Endodermal cell (in vitro differentiated cells): ENCODE measurements around the gene CAMK1. TPM values are rescaled to one million over a fixed set of nuclear protein-coding genes. Genes with fewer than 3 reads are reported as not detected.

Experiments used
- DNase-seq: peaks from one replicate; pipeline ENCODE4 v3.0.0-alpha.2; 2017
- H3K27ac ChIP-seq: 2 replicates; pipeline ENCODE4 v1.5.1; 2013; ENCODE audit warnings: mild to moderate bottlenecking, low read depth, low read length, moderate library complexity
- H3K27me3 ChIP-seq: 2 replicates; pipeline ENCODE4 v1.6.1; 2013; ENCODE audit warnings: mild to moderate bottlenecking, low read length, moderate library complexity; ENCODE audit not compliant: insufficient read depth, control insufficient read depth, poor library complexity, severe bottlenecking
- H3K36me3 ChIP-seq: 2 replicates; pipeline ENCODE4 v1.7.0; 2013; ENCODE audit warnings: mild to moderate bottlenecking, low read length, moderate library complexity; ENCODE audit not compliant: control insufficient read depth, insufficient read depth
- H3K4me1 ChIP-seq: one replicate; pipeline ENCODE4 v1.7.0; 2013; ENCODE audit warnings: low read length; ENCODE audit not compliant: control insufficient read depth, insufficient read depth
- H3K4me3 ChIP-seq: 2 replicates; pipeline ENCODE4 v1.5.1; 2013; ENCODE audit warnings: mild to moderate bottlenecking, low read length, moderate library complexity
- H3K9ac ChIP-seq: 2 replicates; pipeline ENCODE4 v1.6.1; 2013; ENCODE audit warnings: mild to moderate bottlenecking, low read length, moderate library complexity; ENCODE audit not compliant: poor library complexity, severe bottlenecking; ENCODE audit errors: extremely low read depth
- H3K9me3 ChIP-seq: 2 replicates; pipeline ENCODE4 v1.6.1; 2013; ENCODE audit warnings: mild to moderate bottlenecking, low read length, moderate library complexity; ENCODE audit not compliant: control insufficient read depth
- H3K27ac Mint-ChIP-seq: 2 replicates; pipeline ENCODE4 v1.8.0; 2020; ENCODE audit warnings: mixed read lengths
- H3K27me3 Mint-ChIP-seq: 2 replicates; pipeline ENCODE4 v1.8.0; 2021; ENCODE audit warnings: mild to moderate bottlenecking, mixed read lengths; ENCODE audit not compliant: insufficient read depth
- H3K36me3 Mint-ChIP-seq: 2 replicates; pipeline ENCODE4 v1.8.0; 2020; ENCODE audit warnings: low read depth, mixed read lengths
- H3K4me1 Mint-ChIP-seq: 2 replicates; pipeline ENCODE4 v1.8.0; 2020; ENCODE audit warnings: mixed read lengths
- H3K4me3 Mint-ChIP-seq: 2 replicates; pipeline ENCODE4 v1.8.0; 2020; ENCODE audit warnings: mild to moderate bottlenecking, moderate library complexity, mixed read lengths
- H3K9me3 Mint-ChIP-seq: 2 replicates; pipeline ENCODE4 v1.8.0; 2020; ENCODE audit warnings: mild to moderate bottlenecking, mixed read lengths
- WGBS, 2 experiments: methylation state at CpG; one replicate each; pipeline versions ENCODE4 v1.1.5 to v1.1.7; 2013; ENCODE audit warnings: missing lambda C conversion rate in 2 of 2, mixed read lengths in 1 of 2; ENCODE audit not compliant: insufficient coverage in 1 of 2, insufficient read length in 1 of 2; 5-methylcytosine and 5-hydroxymethylcytosine counted together
- total RNA-seq, 2 donors: library from RNA; stranded (reverse); fragmentation: NEBNext Ultra II Directional in 1 of 2; extraction: Animal tissue kit (Norgen Biotek cat#: 25700) in 1 of 2; gene quantifications; 2 replicates in 1 of 2; 3 replicates in 1 of 2; pipeline ENCODE4 v1.2.1, GENCODE V29; 2021
- TF ChIP-seq, protein P1 (sequence below): fragments of 200-600 bp; sonication (generic); conservative IDR thresholded peaks from 2 replicates; pipeline ENCODE4 v1.5.0; 2021; ENCODE audit warnings: antibody characterized with exemption, mild to moderate bottlenecking

Gene CAMK1
- total RNA-seq, 2 donors from 2014 or later = 10.1 to 13.3 TPM

DNA sequence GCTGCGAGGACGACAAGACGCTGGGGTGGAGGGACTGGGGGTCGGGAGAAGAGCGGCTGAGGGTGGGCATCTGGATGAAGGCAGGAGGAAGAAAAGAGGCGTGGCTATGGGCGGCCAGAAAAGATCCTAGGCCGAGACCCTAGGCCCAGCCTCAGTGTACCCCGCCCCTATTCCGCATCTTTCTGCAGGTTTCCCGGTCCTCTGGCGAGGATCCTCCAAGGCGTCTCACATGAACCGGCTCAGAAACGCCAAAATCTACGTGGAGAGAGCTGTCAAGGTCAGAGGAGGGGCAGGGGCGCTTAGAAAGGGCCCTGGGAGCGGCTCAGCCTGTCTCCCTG lies 40.7 kb upstream of the CAMK1 start:
- H3K27ac Mint-ChIP-seq = no peak overlapping the region

DNA sequence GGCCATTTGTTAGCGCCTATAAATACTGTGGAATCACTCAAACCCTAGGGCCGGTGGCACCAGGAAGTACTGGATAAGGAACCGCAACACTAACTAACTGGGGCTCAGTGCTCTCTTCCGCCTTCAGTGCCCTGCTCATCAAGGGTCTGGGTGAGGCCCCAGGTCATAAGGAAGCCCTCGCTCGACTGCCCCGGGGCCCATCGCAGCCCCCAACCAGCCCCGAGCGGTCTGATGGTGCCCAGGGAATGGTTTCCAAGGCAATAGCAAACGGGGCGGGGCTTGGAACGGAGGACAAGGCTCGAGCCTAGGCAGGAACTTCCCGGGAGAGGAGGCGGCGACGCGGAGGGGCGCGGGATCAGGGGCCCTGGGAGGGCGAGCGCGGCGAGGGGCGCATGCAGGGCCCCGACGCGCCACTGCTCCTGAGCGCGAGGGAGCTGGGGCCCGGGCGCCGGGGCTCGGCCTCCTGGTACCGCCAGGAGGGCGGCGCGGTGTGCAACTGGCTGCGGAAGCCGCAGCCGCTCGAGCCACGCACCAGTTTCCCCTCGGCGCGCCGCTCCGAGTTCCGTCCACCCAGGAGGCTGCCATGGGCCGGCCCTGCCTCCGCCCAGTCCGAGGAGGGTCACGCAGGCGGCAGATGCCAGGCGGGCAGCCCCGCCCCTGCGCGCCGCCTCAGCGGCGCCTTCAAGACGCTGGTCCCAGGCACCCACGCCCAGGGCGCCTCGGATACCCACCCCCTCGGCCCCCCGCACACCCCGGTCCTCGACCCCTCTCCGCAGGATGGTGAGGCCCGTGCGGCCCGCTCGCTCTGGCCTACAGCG lies 40.1 kb upstream of the CAMK1 start, which contains the start of gene TTLL3:
Gene TTLL3 (plus strand): TSS at position 648 of the 818 bp plus-strand sequence. CDS start 400 bp downstream, outside the sequence.
- Mint-ChIP-seq H3K27me3 (peaks cover 17% of the 10 kb centered on the region), H3K36me3 (peaks cover 27% of the 10 kb centered on the region), H3K4me1 (peaks cover 8% of the 10 kb centered on the region), H3K9me3 (no peaks in the 10 kb centered on the region), H3K27ac (peak within 1 kb of the TSS; percentile 50), H3K4me3 (peak within 1 kb of the TSS; percentile 61)
- peak; percentile 91 for DNase-seq
- Histone ChIP-seq H3K36me3 (peaks cover 33% of the 10 kb centered on the region), H3K27me3 (peaks cover 6% of the 10 kb centered on the region), H3K9ac (peak within 1 kb of the TSS; percentile 39), H3K9me3 (no peaks in the 10 kb centered on the region), H3K4me3 (peak within 1 kb of the TSS; percentile 71), H3K27ac (peak within 1 kb of the TSS; percentile 71), H3K4me1 (peaks cover 3% of the 10 kb centered on the region)
- WGBS, 2 experiments = 3 to 4% methylated on average over 35 to 76 of the region's 76 CpGs
- TF ChIP-seq, protein P1, sequence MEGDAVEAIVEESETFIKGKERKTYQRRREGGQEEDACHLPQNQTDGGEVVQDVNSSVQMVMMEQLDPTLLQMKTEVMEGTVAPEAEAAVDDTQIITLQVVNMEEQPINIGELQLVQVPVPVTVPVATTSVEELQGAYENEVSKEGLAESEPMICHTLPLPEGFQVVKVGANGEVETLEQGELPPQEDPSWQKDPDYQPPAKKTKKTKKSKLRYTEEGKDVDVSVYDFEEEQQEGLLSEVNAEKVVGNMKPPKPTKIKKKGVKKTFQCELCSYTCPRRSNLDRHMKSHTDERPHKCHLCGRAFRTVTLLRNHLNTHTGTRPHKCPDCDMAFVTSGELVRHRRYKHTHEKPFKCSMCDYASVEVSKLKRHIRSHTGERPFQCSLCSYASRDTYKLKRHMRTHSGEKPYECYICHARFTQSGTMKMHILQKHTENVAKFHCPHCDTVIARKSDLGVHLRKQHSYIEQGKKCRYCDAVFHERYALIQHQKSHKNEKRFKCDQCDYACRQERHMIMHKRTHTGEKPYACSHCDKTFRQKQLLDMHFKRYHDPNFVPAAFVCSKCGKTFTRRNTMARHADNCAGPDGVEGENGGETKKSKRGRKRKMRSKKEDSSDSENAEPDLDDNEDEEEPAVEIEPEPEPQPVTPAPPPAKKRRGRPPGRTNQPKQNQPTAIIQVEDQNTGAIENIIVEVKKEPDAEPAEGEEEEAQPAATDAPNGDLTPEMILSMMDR = no peak

More for the DNA sequence above, 40.7 kb upstream of the CAMK1 start:
- H3K4me1 ChIP-seq = peaks cover 3% of the 10 kb centered on the region
- H3K27me3 Mint-ChIP-seq = peaks cover 17% of the 10 kb centered on the region
- peak; percentile 79 for DNase-seq
- peaks cover 6% of the 10 kb centered on the region for H3K27me3 ChIP-seq
- H3K4me3 Mint-ChIP-seq = peak overlapping the region; percentile 61
- H3K9me3 Mint-ChIP-seq = no peaks in the 10 kb centered on the region
- TF ChIP-seq, protein P1 = no peak
- WGBS, 2 experiments = 13 to 25% methylated on average over 3 to 18 of the region's 18 CpGs
- peaks cover 28% of the 10 kb centered on the region for H3K36me3 ChIP-seq
- peak overlapping the region; percentile 71 for H3K4me3 ChIP-seq
- H3K9ac ChIP-seq = peak overlapping the region; percentile 39
- peaks cover 8% of the 10 kb centered on the region for H3K4me1 Mint-ChIP-seq
- H3K27ac ChIP-seq = no peak overlapping the region
- H3K36me3 Mint-ChIP-seq = peaks cover 22% of the 10 kb centered on the region
- no peaks in the 10 kb centered on the region for H3K9me3 ChIP-seq

DNA sequence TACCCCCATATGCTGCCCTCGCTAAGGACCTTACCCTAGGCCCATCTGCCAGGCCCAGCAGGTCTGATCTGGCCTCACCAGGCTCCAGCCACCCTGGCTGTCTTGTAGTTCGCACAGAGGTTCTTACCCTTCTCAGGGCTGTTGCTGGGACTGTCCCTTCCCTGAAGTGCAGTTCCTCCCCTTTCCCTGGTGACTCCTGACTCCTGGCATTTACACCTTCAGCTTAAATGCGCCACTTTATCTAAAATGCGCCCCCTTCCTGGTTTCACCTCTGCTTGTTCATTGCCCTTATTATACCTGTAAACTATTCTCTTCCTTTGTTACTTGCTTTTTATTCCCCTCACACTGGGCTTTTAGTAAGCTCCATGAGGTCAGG lies 39.5 kb upstream of the CAMK1 start:
- TF ChIP-seq, protein P1 = no peak
- peaks cover 8% of the 10 kb centered on the region for H3K4me1 Mint-ChIP-seq
- peak overlapping the region; percentile 39 for H3K9ac ChIP-seq
- no peaks in the 10 kb centered on the region for H3K9me3 Mint-ChIP-seq
- peak overlapping the region; percentile 50 for H3K27ac Mint-ChIP-seq
- peaks cover 17% of the 10 kb centered on the region for H3K27me3 Mint-ChIP-seq
- H3K27ac ChIP-seq = peak overlapping the region; percentile 71
- H3K27me3 ChIP-seq = peaks cover 6% of the 10 kb centered on the region
- peaks cover 33% of the 10 kb centered on the region for H3K36me3 Mint-ChIP-seq
- H3K4me3 ChIP-seq = peak overlapping the region; percentile 71
- peak overlapping the region; percentile 61 for H3K4me3 Mint-ChIP-seq
- peak; percentile 65 for DNase-seq
- peaks cover 39% of the 10 kb centered on the region for H3K36me3 ChIP-seq
- peaks cover 3% of the 10 kb centered on the region for H3K4me1 ChIP-seq
- 86 to 98% methylated on average over 4 of the region's 4 CpGs for WGBS, 2 experiments
- no peaks in the 10 kb centered on the region for H3K9me3 ChIP-seq
